HG03442 (cell line): Measurements from ENCODE around the gene NPHP3.
A peak's percentile ranks its signal among the peaks of the same experiment; 100 is the strongest.
"Not testable (repeated sequence)": the region's sequence is repeated elsewhere in the genome, so short reads cannot be mapped to it uniquely, and the experiment has no call there.

Experiments
- ATAC-seq: cut with Tn5 transposase; IDR thresholded peaks from one replicate; pipeline ENCODE4 v1.9.1; 2021; ENCODE audit warnings: mild to moderate bottlenecking, moderate library complexity; ENCODE audit not compliant: unreplicated experiment

The NPHP3 gene

DNA sequence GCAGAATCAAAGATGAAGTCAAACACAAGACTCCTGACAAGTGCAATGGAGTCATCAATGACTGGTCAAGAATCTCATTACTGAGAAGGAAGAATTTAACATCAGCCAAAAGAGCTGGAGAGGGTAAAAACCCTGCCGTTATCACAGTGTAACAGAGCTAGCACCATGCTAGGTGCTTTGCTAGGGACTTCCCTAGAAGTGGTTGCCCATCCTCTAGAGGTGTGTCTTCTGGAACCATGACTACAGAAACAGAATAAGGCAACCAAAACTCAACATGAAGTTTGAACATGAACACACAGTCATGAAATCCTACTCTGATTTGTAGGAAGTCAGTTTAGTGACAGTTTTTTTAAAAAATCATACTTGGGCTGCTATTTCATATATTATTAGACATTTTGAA, 72.1 kb downstream of the NPHP3 start:
- ATAC-seq = peak; percentile 39

DNA sequence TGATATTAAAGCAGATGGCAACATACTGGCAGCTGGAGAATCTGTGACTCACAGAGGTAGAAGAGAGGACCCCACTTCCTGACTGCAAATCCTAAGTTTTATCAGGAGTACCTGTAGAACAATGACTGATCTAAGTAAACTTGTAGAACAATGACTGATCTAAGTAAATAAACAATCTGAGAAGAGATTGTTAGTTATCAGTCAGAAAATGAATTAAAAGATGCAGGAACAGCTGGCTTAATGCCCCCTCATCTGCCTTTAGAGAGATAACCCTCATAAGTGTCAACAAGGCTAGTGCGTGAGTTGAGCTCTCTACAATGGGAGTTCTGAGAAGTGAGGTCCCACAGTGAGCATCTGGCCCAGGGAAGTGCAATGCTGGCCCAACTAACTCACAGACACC, 77.2 kb downstream of the NPHP3 start:
- no peak for ATAC-seq

DNA sequence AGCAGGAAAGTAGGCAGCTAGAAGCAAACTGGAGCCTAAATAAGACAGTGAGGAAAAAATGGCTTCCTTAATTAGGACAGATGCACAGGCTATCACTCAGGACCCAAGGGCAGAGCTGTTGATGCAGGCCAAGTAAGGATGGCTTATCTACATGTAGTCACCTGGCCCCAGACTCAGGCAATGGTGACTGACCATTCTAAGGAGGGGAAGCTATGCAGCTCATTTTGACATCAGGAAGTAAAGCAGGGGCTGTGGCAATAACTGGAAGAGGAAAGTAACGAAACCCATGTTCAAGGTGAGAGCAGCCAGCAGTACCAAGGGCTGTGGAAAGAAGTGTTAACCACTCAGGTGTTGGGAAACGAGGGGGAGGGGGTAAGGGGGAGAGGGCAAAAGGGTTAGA, 78.8 kb downstream of the NPHP3 start:
- ATAC-seq = no peak

DNA sequence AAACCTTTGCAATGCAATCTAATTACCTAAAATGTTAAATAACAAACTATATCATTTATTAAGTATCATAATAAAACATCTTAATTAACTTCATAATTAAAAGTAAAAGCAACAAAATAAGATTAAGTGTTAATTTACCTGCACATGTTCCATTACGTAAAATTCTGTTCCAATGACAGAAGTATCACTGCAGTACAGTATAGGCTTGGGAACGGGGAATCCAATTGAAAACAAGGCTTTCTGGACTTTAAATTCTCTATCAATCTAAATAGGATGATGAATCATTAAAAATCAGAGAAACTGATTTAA, 79.7 kb downstream of the NPHP3 start:
- ATAC-seq = no peak

DNA sequence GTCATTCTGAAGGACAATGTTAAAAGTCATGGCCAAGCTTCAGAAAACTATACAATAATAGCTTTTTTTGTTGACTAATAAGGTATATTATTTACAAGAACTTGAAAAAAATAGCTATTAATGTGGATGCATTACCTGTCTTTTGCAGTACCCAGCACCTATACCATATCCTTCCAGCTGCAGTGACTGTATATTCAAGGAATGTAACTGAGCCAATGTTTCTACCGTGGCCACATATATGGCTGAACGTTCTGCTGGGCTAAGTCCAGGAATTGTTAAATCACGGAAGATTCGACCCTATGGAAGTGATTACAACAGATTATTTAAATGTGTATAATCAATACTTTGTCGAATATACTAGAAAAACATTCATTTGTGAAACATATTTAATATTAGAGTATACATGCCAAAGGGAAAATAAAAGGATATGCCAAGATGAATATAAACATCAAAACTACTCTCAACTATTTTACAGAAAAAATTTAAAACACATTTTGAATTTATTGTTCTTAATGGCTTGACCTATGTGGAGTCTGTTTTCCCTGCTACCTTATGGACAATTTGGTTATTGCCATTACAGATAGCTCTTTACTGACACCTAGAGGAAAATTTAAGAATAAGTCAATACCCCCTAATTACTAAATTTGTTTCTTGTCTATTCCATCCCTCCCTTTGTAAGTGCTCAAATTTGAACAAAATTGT, 80.2 kb downstream of the NPHP3 start:
- ATAC-seq = no peak

DNA sequence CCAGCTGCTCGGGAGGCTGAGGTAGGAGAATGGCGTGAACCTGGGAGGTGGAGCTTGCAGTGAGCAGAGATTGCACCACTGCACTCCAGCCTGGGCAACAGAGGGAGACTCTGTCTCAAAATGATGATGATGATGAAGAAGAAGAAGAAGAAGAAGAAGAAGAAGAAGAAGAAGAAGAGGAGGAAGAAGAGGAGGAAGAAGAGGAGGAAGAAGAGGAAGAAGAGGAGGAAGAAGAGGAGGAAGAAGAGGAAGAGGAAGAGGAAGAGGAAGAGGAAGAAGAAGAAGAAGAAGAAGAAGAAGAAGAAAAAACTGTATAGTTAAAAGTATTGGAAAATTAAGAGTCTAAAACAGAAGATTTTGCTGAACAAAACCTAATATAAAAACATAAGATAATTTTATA, 80.8 kb downstream of the NPHP3 start:
- ATAC-seq = not testable (repeated sequence)

DNA sequence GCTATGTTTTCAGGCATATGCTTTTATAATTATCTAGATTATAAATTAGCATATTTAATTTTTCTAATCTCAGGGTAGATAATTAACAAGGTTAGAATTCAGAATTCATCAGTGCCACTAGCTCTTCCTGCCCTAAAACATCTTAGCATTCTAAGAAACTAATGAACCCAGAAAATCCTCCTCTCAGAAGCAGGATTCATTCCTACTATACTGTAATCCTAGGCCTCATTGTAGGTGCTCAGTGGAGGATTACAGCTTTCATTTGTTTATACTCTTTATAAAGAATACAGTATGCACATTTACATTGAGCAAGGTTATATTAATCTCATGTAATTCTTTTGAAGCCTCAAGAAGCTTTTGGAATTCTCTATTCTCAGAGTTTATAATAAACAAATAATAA, 83.5 kb downstream of the NPHP3 start:
- no peak for ATAC-seq

DNA sequence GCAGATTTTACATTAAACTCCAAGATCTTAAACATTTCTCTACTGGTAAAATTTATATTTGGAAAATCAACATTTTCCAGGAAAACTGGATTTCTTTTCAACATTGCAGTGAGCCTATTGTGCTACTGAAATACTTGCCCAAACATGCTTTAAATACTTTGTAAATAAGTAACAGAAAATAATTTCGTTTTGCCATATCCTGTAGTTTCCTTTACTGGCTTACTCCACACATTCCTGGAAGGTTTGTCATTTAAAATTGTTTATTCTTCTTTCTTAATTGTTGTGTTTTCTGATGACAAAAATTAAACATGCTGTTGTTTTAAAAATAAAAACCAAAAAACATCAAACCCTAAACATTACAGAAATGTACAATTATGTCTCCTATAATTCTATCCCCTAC, 84.6 kb downstream of the NPHP3 start:
- ATAC-seq = no peak

DNA sequence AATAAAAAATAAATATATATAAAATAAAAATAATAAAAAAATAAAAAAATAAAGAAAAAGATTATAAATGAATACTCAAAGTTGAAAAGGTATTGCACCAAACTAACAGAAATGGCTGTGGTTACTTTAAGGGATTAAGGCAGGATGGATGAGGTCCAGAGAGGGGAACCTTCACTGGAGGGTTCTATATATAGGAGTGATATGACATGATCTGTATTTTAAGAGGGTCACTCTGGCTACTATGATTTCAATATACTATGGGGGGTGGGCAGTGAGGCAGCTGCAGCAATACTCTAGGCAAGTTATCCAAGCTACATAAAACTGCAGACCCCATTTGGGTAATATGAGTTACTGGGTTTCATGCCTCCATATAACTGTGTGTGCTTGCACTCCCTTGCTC, 87.2 kb downstream of the NPHP3 start:
- no peak for ATAC-seq
